ENCODE measurements around the gene AGAP1. TPM values are rescaled to one million over a fixed set of nuclear protein-coding genes. Genes with fewer than 3 reads are reported as not detected.

The AGAP1 gene
- total RNA-seq, 1 donor, result 12.3 TPM

GRCh38 chr2:236109061-236109460, 615.2 kb downstream of the AGAP1 start:
- H3K4me3 ChIP-seq (ENCODE audit: low read depth, low read length), result no peak overlapping the region
- no peak for DNase-seq (ENCODE audit: low read depth)
- TF ChIP-seq CTCF (IDR thresholded peaks at IDR 0.05; ENCODE audit: insufficient read depth, low read length), result no peak

DNA sequence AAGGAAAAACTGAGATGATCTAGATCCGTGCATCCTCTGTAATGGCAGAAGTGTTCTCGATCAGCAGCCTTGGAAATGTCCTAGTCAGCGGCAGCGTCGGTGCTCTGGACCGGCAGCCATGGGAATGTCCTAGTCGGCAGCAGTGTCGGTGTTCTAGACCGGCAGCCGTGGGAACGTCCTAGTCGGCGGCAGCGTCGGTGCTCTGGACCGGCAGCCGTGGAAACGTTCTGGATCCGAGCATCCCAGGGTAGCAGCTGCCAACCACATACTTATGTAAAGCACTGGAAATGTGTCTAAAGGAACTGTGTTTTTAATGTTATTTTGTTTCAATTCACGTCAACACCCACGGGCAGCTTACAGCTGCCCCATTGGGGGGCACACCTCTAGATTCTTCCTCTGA, 615.6 kb downstream of the AGAP1 start:
- no peak for TF ChIP-seq CTCF (IDR thresholded peaks at IDR 0.05; ENCODE audit: insufficient read depth, low read length)
- no peak overlapping the region for H3K4me3 ChIP-seq (ENCODE audit: low read depth, low read length)
- DNase-seq (ENCODE audit: low read depth), result no peak

DNA sequence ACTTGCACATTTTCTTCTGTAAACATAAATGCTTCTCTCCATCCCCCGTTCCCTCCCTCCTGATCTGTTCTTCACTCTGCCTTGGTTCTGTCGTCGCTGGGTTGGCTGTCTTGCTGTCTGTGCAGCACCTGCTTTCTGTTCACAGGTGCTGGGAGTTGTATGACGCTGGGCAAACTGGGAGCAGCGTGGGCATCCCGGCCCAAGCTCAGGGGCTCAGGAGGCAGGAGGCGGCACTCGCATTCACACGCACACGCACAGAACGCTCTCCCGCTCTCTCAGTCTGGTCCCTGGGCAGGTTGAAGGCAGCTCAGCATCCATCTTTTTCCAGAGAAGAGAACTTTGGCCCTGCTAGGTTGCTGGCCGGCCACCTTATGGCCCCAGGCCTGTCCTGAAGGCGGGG, 618.6 kb downstream of the AGAP1 start:
- no peak overlapping the region for H3K4me3 ChIP-seq (ENCODE audit: low read depth, low read length)
- DNase-seq (ENCODE audit: low read depth), result no peak
- TF ChIP-seq CTCF (IDR thresholded peaks at IDR 0.05; ENCODE audit: insufficient read depth, low read length), result no peak

- DNase-seq (ENCODE audit: low read depth), result no peak
- no peak for TF ChIP-seq CTCF (IDR thresholded peaks at IDR 0.05; ENCODE audit: insufficient read depth, low read length)
- H3K4me3 ChIP-seq (ENCODE audit: low read depth, low read length), result no peak overlapping the region
These were observed 619.6 kb downstream of the AGAP1 start for GRCh38 chr2:236113425-236113824.

DNA sequence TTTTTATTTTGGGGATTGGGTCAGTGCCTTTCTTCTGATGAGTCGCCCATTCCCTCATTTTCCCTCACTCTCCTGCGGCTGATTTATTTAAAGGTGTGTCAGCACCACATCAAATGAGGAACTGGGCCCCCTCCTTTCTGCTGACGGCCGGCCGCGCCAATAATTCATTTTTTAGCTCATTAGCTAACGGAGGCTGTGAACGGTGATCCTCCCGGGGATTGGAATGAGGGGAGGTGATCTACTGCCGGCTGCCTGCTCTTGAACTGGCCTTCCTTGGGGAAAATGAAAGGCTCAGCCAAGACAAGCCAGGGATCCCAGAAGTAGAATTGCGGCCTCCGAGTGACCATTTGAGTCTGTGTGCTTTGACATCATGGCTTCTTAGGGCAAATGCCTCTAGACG, 620.1 kb downstream of the AGAP1 start:
- DNase-seq (ENCODE audit: low read depth), result no peak
- TF ChIP-seq CTCF (IDR thresholded peaks at IDR 0.05; ENCODE audit: insufficient read depth, low read length), result no peak
- no peak overlapping the region for H3K4me3 ChIP-seq (ENCODE audit: low read depth, low read length)

DNA sequence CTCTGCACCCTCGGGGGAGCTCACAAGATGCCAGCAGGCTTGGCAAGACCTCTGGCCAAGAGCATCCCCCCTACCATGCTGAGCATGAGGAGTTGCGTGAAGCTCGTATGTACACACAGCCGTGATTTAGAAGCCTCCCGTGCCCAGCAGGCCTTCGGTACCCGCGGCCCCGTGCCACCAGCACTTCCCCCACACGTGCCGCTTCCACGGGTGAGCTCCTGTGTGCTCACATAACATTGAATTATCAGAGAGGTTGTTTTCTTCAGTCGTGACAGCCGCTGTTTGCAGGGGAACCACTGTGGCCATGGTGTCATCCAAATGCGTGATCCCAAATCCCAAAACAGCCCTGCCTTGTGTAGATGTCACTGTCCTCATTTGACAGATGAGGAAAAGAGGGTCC, 621.1 kb downstream of the AGAP1 start:
- TF ChIP-seq CTCF (IDR thresholded peaks at IDR 0.05; ENCODE audit: insufficient read depth, low read length), result no peak
- DNase-seq (ENCODE audit: low read depth), result no peak
- no peak overlapping the region for H3K4me3 ChIP-seq (ENCODE audit: low read depth, low read length)

- no peak for TF ChIP-seq CTCF (IDR thresholded peaks at IDR 0.05; ENCODE audit: insufficient read depth, low read length)
- no peak for DNase-seq (ENCODE audit: low read depth)
- H3K4me3 ChIP-seq (ENCODE audit: low read depth, low read length), result no peak overlapping the region
These were observed 623.6 kb downstream of the AGAP1 start for GRCh38 chr2:236117401-236117800.
